GM18526 (cell line): Measurements from ENCODE around the gene PVALB.

ENCODE experiments used
- POLR2A ChIP-seq: IDR thresholded peaks from 3 replicates; pipeline ENCODE4 v1.6.1; 2011; ENCODE audit not compliant: insufficient read length; ENCODE audit errors: extremely low read depth

The PVALB gene

DNA sequence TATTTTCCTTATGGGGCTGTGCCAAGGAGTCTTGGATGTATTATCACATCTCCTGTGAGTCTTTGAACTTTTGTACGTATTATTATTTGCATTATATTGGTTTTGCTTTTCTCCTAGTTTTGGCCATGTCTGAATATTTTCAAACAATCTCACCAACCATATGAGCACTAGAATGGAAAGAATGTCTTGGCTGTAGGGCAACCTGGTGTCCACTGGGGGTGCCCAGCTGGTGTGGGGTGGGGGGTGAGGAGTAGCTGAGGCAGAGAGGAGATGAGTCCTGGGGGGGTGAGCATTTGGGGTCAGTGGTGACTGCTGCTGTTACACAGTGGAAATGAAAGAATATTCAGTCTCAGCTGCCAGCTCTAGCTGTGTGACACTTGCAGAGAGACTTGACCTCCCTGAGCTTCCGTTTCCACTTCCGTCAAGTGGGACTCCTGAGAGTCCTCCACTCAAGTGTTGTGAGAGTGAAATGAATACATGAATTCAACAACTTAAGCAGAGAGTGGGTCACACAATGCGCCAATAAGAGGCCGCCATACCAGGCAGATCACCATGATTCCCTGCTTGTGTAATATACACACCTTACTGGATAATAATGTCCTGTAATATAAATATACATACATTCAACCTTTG, 12.7 kb upstream of the PVALB start:
- TF ChIP-seq POLR2A: no peak

DNA sequence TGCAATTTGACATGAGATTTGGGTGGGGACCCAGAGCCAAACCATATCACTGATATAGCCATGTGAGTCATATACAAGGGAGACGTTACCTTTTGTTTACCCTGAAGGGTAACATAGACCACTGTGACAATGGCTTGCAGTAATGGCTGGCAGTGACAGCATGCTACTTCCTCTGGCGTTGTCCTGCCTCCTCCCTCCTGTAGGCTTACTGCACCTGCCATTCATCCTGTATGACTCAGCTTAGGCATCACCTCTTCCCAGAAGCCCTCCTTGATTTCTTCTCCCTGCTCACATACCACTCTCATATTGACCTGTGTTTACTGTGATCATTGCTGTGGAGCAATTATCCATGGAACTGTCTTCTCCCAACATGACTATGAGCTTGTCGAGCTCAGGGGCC, 12.0 kb upstream of the PVALB start:
- TF ChIP-seq POLR2A: no peak

DNA sequence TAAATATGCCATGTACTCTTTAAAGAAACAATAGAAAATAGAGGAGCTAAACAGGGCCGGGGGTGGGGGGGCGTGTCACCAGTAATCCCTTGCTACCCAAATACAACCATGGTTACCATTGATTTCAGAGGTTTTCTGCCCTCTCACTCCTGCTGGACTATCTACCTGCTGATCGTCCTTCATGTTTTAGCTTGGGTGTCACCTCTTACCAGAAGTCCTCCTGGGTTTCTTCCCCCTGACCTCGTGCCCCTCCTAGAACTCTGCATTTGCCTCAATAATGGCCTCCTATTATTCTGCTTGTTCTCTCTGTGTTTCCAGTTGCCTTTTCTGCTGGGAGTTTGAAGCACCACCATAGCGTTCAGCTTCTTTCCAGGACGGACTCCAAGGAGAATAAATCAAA, 9.4 kb upstream of the PVALB start:
- TF ChIP-seq POLR2A: no peak

DNA sequence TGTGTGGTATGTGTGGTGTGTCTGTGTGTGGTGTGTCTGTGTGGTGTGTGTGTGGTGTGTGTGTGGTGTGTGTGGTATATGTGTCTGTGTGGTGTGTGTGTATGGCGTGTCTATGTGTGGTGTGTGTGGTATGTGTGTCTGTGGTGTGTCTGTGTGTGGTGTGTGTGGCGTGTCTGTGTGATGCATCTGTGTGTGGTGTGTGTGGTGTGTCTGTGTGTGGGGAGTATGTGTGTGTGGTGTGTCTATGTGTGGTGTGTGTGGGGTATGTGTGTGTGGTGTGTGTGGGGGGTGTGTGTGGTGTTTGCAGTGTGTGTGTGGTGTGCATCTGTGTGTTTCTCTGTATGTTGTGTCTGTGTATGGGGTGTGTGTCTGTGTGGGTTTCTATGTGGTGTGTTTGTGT, 7.8 kb upstream of the PVALB start:
- no peak for TF ChIP-seq POLR2A

DNA sequence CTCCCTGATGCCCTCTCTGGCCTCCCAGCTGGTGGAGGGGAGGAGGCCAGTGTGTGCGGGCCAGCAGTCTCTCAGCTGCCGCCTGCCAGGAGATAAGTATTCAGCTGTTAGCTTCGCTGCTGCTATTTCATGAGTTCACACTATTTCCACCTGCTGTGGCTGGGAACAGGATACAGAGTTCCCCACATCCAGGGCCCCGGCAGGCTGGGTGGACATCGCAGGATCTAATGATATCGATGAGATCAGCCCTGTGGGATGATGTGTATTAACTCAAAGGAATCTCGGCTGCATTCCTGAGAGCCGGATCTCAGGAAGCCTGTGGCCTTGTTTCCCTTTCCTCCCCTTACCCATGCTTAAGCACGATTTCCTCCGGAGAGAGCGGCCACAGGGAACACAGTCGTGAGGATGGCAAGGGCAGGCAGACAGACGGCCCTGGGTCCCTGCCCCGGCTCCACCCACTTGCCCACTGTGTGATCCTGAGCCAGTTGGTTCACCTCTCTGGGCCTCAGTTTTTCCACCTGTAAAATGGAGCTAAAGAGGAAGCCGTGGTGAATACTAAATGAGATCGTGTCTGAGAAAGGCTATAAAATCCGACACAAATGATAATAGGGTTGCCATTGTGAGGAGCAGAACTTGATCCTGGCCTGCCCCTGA, 6.5 kb upstream of the PVALB start:
- no peak for TF ChIP-seq POLR2A

DNA sequence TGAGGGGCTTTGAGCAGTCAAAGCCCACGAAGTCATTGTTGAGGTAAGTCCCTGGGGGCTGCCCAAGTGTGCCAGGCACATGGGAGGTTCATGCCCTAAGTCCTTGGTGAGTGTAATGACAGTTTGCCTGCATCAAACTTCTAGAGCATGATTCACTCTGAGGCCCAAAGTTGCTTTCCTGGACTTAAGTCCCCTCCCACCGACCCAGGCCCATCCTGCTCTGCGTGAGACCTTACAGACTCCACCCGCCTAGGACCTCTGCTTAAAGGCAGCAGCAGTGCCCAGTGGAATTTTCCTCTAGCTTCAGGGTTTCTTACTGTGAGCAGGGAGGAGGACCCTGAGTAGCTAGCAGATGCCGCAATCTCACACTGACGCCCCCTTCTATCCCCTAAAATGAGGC, 5.7 kb upstream of the PVALB start:
- TF ChIP-seq POLR2A: no peak

DNA sequence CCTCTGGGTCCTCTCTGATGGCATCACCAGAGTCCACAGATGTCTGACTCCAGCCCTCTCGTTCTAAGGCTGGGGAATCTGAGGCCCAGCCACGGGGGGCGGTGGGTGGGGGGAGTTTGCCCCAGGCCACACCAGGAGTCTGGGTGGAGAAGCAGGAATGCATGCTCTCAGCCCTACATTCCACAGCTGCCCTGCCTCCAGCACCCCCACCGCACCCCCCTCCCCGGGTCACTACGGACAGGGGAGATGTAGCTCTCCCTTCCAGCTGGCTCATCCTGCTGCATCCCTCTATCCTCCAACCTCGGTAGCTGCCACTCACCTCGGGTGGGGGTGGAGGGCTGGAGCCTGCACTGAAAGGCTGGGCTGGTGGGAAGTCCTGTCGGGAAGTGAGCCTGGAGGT, 2.3 kb upstream of the PVALB start:
- TF ChIP-seq POLR2A: no peak

DNA sequence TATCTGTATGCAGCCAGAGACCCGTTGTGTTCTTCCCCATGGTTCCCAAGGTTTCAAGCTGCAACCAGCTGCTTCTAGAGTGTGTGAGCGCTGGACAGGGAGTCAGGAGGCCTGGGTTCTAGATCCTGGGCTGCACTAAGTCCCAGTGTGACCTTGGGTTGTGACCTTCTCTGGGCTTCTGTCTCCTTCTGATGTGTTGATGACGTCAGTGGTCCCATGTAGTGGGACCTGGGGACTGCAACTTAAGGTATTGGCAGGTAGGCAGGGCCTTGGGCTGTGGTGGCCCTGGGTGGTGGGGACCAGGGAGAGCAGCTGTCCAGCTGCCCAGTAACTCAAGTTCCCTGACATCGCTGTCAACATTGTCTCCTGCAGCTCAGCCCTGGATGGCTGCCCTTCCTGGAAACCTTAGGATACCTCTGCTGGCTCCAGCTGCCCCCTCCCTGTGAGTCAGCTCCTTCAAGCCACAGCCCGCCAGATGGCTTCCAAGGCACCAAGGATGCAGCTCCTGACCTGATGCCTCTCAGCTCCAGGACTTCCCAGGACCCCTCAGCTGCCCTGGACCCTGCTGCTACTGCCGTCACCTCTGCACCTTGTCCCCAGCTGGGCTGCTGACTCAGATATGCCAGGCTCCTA, 1.3 kb upstream of the PVALB start:
- TF ChIP-seq POLR2A: no peak

DNA sequence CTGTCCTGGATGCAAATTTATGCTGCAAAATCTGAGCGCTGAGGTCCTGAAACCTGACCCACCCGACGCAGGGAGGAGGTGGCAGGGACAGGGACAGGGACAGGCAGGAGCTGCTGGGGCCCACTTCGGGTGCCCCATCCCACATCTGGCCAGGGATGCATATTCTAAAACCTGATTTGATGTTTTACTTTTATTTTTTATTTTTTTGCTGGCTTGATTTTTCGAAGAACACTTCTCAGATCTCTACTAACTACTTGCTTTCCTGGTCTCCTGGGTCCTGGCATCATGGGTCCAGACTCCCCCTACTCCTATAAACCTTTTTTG, 652 bp upstream of the PVALB start:
- no peak for TF ChIP-seq POLR2A

DNA sequence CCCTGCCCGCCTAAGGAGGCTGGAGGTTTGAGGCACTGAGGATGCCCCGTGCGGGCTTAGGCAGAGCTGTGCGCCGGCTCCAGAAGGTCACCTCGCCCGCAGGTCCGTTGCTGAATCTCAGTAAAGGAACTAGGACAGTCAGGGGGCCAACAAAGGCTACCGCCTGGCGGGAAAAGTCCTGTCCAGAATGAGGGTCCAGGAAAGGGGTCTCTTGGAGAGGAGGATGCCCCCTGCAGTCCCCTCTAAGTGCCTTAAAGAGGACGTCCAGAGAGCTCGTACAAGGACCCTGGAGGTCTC, 548 bp downstream of the PVALB start:
- no peak for TF ChIP-seq POLR2A

DNA sequence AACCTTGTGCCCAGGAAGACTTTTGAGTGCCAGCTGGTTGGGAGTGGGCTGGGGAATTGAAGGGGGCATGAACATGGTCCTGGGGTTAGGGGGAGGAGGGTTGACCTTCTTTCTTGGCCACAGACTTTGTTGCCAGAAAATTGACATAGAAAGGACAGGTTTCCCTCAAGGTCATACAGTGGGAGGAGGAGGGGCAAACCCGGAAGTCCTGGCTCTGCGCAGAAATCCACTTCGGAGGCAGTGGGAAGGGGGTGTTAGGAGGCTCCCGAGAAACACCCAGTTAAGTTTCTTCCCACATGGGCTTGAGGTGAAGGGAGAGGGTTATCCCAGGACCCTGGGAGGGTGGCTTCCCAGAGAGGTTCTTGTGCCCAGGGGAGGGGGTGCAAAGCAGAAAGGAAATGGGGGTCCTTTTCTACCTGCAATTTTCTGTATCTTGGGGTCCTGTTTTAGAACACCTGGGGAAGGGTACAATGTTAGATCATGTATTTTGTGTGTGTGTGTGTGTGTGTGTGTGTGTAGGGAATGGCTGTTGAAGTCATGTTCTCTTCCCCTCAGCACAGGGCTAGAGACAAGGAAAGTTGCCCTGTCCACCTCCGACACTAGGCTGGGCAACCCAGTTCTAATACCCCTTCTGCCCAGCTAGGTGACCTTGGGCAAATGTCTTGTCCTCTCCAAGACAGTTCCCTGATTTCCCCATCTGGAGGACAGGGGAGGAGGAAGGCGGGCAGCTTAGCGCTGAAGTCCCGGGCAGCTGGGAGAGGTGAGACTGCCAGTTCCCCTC, 1.1 kb downstream of the PVALB start:
- TF ChIP-seq POLR2A: no peak

DNA sequence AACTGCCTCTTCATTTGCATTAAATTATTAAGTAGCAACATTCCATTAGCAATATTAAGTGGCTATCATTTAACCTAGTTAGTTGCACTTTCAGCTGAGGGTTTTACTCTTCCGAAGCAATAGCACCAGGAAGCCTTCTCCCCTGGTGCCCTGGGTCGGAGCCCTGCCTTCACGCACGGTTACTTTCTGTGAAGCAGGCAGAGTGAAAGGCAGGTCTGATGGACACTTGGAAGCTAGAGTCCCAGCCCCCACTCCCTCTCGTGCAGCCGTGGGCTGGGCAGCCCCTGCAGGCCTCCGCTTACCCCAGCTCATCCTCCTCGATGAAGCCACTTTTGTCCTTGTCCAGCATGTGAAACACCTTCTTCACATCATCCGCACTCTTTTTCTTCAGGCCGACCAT, 2.0 kb downstream of the PVALB start:
- TF ChIP-seq POLR2A: no peak

DNA sequence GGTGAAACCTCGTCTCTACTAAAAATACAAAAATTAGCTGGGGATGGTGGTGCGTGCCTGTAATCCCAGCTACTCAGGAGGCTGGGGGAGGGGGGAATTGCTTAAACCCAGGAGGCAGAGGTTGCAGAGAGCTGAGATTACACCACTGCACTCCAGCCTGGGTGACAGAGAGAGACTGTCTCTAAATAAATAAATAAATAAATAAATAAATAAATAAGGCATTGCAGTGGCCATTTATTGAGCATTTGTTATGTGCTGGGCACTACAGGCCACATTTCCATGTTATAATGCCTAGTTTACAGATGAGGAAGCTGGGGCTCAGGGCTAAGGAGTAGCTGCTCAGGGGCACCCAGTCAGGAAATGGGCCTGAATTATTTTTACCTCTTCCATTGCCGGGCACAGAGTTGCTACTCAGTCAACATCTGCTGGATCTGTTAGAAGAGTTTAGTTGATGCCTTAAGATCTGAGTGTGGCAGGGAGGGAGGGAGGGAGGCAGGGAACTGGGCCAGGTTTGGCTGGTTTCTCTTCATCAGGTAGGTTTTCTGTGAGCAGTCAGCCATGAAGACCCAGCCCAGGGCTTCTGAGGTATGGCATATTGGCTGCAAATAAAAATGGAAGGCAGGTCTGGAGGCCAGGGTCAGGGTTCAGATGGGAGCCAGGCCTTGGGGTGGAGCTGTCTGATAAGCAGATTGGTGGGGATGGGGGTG, 5.6 kb downstream of the PVALB start:
- no peak for TF ChIP-seq POLR2A

DNA sequence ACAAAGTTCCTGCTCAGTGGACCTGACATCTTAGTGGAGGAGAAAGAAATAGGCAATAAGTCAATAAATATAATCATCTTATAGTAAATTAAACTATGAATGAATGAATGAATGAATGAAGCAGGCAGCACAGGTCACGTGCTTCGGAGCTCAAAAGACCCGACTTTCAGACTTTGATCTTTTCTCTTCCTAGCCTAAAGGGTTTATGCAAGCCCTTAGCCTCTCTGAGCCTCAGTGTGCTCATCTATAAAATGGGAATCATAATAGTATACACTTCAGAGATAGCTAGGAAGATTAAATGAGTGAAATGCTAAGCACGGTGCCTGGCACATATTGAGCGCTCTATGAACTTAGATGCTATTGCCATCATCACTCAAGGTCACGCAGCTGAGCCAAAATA, 7.5 kb downstream of the PVALB start:
- no peak for TF ChIP-seq POLR2A

DNA sequence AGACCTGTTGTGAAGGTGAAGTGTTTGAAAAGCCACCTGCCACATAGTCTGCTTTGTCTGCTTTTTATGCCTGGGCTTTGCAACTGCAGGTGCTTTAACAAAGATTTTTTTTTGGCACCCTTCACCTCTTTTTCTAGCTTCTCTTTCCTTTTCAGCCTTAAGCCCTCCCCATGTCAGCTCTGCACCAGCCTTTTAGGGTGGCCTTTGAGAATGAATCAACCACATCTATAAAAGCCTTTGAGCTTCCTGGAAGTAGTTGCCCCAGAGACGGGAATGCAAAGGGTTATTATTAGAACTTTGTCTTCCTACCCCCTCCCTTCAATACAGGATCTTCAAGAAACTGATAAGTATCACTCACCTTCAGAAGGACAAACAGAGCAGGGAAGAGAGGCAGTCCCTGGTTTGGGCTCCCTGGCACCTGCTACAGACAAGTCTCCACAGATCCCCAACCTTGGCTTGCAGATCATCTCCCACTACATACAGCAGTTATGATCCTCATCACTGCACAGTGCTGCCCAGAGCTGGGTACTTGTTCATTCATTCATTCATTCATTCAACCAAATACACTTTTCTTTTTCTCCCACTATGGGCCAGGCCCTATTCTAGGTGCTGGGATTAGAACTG, 8.0 kb downstream of the PVALB start:
- TF ChIP-seq POLR2A: no peak
